Measurements from ENCODE around the gene KCNE3.

The KCNE3 gene, protein sequence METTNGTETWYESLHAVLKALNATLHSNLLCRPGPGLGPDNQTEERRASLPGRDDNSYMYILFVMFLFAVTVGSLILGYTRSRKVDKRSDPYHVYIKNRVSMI

DNA sequence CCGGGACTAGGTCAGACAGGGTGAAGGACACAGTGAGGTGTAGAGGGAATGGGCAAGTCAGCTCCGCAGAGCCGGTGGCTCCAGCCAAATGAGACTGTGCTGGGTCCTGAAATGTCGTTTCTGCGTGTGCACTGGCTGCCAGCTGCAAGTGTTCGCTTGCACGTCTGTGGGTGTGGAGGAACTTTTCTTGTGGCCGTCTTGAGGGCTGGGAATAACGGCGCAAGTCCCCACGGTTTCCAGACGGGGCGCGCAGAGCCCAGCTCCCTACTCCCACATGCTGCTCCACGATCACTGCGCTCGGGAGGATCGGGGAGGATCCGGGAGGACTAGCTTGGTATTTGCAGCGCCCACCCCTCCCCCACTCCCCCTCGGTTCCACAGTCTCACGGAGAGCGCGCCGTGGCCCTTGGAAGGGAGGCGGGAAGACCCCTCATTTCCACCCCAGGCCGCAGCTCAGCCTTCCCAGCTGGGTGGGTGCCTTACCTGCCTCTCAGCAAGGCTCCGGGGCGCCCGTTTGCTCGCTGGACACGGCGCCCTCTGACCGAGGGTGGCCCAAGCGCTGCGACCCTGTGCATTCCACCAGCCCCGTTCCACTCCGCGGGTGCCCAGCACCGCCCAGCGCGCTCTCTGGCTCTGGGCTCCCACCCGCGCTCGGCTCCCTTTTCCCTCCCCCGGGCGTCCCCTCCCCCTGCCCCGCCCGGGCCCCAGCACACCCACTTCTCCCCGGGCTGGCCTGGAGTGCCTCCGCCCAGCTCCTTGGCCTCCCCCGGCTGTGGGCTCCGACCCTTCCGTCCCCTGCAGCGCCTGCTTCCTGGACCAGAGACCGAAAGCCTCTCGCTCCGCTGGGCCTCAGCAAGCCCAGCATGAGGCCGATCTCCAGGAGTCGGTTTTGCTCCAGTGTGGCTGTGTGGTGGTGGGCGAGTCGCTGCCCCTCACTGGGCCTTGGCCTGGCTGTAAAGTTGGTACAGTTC, at the start of gene KCNE3:
KCNE3 (minus strand) TSS at position 634 of the 970 bp plus-strand sequence. CDS start 9,986 bp downstream, outside the sequence.
- no peak for DNase-seq

DNA sequence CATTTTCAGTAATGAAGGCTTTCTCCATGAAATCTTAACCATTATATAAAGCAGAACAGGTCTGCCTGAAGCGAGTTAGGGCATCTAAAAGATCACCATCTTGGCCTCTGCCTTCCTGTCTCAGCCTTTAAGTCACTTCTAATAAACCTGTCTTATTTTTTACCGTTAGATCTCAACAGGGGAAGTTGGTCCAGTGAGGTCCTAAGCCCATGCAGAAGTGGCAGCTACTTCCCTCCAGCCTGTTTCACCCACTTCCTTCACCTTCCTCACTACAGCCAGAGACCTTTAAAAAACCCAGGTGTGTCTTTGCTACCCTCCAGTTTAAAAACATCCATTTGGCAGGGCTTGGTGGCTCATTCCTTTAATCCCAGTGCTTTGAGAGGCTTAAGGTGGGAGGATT, 40.2 kb upstream of the KCNE3 start:
- DNase-seq = no peak

DNA sequence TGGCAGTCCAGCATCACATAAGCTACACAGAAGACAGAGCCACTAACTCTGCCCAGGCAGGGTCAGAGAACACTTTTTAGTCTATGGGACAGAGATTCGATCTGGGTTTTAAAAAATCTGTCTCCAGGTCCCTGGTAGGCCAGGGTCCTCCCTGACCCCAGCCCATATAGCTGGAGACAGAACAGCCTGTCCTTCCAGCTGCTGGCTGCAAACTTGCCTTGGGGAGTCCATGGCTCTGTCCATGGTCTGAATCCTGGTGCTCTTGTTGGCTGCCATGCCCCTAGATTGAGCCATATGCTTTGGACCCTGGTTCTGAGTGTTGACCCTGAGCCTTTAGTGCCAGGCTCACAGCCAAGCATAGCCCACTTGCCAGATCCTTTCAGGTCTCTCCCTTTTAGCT, 39.5 kb upstream of the KCNE3 start:
- no peak for DNase-seq

DNA sequence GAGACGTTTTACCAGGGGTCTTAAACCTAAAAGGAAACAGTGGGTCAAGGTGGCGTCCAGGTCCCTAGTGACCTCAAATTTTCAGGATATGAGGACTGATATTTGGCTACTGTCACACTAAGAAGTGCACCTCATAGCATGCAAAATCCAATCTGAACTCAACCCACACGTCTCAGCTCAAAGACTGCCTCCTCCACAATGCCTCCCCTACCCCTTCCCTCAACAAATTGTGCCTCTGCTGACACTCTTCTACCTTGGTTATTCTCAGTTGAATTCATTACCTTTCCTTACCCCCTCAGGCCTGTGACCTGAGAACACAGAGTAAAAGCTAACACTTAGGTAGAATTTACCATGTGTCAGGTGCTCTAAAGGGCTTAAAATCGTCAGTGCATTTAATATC, 38.6 kb upstream of the KCNE3 start:
- no peak for DNase-seq

DNA sequence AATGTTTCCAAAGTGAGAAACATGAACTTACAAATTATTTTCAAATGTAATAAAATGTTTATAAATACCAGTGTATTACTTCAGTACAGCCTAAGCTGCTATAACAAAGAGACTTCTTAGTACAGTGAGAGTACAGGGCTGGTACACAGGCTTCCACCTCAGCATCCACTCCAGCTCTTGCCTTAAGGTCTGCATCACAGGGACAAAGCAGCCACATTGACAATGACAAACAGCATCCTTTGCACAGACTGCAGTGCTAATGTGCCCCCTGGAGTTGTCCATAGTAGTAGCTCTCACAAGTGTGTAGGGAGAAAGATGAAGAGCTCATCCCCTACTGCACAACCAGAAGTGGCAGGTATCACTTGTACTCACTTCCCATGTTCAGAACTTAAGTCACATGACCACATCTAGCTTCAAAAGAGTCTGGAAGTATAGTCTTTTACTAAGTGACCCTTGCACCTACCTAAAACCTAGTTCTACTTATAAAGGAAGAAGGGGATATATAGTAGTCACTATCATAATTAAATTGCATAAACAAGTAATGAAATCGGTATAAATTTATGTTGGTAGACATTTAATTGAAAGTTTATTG, 36.8 kb upstream of the KCNE3 start:
- DNase-seq = no peak

DNA sequence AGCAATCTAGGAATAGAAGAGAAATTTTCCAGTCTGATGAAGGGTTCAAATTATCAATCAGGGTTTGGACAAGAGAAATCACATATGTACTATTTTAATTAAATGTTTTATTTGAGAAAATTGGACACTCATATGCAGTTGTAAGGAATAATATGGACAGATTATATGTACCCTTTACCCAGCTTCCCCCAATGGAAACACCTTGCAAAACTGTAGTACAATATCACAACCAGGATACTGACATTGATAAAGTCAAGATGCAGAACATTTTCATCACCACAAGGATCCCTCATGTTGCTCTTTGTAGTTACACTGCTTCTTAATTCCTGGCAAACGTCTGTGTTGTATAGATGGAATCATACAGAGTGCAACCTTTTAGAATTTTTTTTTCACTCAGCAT, 27.6 kb upstream of the KCNE3 start:
- DNase-seq = no peak

DNA sequence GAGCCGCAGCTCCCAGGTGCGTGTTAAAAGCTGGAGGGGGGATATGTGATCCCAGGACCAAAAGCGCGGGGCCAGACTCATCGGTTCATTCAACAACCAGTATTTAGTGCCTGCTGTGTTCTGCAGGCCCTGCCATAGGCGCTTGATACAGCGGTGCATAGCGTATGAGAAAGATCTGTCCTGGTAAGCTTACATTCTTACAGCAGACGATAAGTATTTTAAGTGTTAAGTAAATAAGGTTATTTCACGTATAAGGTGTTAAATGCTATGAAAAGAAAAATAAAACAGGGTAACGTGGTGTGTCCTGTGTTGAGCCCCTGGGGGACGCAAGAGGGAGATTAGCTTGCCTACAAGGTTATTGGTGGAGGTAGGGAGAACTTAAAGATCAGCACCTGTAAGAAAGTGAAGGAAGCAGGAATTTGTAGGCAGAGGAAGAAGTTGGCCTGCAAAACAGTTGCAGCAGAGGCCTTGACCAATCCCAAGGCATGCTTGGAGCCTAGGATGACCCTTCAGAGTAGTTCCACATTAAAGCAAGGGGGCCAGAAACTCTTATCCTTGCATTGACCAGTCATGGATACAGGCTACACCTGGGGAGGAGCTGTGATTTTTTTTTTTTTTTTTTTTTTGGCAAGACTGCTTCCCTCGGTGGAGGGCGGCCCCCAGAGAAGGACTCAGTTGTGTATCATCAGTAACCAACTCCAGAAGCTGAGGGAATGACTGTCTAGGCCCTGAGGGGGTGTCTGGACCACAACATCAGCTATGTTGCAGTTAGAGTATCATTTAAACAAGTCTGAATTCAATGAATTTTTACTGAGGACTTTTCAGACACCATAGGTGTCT, 26.7 kb upstream of the KCNE3 start:
- DNase-seq = peak; percentile 75

DNA sequence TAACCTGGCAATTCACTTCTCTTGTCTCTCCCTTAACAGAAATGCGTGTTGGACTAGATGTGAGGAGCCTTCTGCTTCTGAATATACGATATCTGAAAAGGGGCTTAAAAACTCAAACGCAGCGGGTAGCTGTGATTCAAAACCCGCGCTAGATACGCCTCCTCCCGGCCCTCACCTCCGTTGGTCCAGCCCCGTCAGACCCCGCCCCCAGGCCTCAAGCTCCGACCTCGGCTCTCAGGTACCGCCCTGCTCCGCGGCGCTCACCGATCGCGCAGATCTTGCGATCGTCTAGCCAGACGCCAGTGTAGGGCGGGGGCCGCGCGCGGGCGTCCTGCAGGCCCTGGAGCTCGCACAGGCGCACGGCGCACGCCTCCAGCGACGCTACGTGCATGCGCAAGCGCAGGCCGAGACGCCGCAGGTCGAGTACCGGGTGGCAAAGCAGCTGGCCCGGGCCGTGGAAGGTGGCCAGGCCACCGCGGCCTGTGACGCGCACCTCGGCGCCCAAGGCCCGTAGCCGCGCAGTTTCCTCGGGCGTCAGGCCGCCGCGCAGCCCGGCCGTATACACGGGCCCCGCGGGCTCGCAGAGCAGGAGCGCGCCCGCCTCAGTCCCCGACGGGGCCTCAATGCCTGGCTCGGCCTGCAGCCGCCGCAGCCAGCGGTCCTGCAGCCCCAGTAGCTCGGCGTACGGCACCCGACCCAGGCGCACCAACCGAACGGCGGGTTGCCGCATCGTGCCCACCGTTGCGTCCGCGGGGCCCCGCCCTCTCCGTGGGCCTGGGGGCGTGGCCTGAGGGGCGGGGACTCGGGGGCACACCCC, 25.8 kb upstream of the KCNE3 start, which contains the start of gene LIPT2:
LIPT2 (minus strand) TSS at position 751 of the 817 bp plus-strand sequence; CDS start at position 730, 21 bp downstream.
- peak; percentile 94 for DNase-seq

DNA sequence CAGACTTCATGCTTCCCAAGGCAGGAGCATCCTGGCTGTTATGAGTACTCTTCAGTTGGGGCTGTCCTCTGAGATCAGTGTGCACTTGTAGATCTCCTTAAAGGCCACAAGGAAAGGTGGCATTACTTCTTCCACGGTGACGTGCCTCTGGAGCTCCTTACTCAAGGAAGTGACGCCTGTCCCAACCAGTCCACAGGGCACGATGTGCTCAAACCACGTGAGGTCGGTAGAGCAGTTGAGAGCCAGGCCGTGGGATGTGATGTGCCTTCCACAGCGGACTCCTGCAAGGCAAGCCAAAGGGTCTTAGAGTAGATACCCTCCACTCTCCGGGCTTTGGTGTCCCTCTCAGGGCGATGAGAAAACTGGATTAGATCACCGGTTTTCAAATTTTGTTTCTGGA, 24.7 kb upstream of the KCNE3 start:
- no peak for DNase-seq

DNA sequence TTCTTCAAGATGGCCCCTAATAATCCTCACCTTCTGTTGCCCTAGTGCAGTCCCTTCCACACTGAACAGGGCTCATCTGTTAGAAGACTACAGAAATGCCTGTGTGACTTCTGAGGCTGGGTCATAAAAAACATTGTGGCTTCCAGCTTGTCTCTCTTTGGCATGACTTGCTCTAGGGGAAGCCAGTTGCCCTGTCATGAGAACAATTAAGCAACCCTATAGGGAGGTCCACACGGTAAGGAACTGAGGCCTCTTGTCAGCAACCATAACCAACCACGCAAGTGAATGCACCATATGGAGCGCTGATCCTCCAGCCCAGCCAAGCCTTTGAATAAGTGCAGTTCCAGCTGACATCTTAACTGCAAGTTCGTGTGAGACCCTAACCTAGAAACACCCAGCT, 23.6 kb upstream of the KCNE3 start:
- no peak for DNase-seq

DNA sequence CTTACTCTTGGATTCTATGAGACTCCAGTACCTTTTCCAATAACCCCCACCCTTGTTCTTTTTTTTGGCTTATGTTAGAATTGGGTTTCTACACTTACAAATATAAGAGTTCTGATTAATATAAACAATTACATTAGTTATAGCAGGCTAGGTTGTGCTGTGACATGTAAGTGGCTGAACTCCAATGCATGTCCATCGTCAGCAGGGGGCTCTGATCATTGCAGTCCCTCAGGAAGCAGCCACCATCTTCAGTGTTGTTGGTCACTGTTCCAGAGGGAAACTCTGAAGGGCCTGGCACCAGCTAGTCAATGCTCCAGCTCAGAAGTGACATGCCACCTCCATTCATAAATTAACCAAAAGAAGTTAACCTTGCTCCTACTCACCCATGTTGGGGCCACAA, 20.5 kb upstream of the KCNE3 start:
- no peak for DNase-seq

DNA sequence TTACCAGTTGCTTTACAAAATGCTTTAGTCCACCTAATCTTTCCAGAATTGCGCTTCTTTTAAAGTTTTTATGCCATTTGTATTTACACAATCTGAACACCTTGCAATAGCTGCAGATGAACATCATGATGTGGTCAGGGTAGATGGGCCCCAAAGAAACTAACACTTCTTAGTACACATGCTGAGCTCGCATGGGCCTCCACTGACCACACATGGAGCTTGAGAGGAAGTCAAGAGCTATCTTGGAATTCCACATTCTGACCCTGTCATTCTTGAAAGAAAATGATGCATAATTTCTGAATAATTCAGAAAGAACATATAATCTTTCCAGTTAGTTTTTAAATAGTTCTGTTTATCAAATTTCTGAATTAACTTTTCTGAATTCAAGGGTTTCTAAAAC, 18.5 kb upstream of the KCNE3 start:
- DNase-seq = no peak

DNA sequence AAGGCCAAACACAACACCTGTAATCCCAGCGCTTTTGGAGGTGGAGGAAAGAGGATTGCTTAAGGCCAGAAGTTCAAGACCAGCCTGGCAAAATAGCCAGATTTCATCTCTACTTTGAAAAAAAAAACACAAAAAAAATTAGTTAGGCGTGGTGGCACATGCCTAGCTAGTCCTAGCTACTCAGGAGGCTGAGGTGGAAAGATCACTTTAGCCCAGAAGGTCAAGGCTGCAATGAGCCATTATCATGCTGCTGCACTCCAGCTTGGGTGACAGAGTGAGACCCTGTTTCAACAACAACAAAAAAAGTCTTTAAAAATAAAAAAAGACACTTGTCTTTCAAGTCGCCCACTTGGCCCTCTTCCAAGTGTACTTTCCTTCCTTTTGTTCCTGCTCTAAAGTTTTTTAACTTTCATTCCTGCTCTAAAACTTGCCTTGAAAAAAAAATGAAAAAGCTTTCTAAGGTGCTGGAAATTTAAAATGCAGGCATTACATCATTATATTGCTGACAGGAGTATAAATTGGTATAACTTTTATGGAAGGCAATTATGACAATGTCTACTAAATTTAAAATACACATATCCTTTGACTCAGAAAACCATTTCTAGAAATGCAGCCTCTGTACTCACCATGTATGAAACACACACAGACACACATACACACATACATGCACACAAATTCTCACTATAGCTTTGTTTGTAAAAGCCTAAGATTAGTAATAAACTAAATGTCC, 13.5 kb upstream of the KCNE3 start:
- no peak for DNase-seq

DNA sequence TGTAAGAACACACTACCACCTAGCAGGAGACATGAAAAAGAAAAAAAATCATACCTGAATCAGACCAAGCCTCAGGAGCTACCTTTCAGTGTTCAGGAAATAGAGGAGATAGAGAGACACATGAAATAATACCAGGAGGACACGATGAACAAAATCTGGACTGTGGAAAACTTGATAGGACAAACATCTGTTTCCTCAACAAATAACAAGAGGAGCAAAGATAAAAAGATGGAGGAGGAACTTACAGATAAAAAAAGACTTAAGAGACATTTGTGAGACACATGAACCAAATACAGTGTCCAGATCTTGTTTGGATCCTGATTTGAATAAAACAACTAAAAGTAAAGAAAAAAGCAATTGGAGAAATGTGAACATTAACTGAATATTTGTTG, 12.4 kb upstream of the KCNE3 start:
- DNase-seq = no peak

DNA sequence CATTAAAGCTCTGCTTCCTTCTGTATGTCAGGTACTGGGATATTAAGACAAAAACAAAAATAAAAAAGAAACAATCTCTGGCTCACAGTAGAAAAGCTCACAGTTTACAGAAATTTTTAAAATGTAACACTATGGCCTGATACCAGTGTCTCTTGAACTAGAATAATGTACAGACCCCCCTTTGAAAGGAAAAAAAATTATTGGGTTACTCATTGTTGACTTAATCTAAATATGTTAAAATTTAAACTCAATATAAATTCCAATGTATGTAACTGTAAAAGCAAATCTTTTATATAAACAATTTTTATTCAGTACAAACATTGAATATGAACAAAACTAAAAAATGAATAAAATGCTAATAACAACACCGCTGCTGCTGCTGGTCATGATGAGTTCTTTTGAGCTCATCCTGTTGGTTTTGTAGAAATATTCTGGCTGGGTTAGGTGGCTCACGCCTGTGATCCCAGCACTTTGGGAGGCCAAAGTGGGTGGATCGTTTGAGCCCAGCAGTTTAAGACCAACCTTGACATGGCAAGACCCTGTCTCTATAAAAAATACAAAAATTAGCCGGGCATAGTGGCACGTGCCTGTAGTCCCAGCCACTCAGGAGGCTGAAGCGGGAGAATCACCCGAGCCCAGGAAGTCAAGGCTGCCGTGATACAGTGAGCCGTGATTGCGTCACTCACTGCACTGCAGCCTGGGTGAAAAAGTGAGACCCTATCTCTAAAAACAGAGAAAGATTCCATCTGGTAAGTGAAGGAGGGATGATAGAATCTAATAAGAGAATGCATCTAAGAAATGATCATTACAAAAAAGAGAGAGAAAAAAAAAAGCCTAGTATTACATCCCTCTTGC, 11.8 kb upstream of the KCNE3 start:
- no peak for DNase-seq

DNA sequence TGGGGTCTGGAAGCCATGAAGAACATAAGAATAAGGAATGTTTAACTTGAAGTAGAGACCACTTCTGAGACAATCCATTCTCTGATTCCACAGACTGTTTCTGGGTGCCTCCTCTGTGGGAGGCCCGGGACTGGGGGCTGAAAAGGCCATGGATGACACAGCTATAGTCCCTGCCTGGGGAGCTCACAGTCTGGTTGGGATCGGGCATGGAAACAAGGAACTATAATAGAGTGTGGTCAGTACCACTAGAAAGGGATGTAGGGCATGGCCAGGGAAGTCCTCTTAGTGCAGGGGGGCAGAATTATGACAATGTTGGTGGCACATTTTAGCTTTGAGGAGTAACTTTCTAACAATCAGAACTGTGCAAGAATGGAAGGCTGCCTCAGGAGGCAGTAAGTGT, 9.2 kb upstream of the KCNE3 start:
- no peak for DNase-seq

DNA sequence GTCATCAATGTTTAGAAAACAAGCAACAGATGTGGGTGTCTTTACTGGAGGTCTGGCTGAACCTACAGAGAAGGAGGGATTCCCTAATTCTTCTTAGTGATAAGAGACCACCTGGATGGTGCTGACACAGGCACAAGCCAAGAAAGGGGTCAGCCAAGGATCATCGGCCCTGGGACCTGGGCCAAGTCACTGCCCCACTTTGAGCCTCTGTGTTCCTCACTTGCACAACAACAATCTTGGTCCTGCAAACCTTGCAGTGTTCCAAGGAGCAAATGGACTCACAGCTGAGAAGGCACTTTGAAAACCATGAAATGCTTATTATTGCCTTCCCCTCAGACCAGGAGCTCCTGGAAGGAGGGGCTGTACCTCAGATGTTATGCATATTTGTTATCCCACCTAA, 7.0 kb upstream of the KCNE3 start:
- DNase-seq = no peak

DNA sequence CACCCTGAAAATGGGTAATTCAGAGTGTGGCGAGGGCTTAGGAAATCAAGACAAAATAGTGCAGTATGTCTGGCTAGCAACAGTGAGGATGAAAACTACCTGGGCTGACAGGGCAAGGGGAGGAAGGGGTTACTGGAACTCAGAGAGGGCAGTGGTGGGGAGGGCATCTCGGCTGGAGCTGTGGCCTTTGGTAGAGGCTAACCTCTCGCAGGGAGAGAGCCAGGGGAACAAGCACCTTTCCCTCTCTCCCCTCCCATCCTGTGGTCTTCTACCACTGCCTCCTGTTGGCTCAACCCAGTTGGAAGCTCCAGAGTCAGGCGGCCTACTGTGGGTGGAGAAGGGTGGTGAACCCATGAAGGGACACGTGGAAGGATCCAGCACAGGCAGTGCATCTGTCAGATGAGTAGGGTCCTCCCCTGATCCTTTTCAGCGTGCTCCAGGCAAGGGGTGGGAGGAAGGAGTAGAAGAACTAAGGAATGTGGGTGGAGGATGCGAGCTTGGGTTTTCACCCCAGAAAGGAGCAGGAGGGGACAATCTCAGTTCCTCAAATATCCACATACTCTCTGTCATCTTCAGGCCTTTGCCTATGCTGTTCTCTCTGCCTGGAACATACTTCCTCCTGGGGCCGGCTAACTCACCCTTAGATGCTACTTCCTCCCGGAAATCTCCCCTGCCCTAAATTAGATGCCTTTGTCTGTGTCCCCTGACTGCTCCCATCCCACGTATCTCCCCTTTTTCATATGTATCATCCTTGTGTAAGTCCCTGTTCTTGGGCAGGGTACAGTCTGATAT, 6.2 kb upstream of the KCNE3 start:
- DNase-seq = no peak

DNA sequence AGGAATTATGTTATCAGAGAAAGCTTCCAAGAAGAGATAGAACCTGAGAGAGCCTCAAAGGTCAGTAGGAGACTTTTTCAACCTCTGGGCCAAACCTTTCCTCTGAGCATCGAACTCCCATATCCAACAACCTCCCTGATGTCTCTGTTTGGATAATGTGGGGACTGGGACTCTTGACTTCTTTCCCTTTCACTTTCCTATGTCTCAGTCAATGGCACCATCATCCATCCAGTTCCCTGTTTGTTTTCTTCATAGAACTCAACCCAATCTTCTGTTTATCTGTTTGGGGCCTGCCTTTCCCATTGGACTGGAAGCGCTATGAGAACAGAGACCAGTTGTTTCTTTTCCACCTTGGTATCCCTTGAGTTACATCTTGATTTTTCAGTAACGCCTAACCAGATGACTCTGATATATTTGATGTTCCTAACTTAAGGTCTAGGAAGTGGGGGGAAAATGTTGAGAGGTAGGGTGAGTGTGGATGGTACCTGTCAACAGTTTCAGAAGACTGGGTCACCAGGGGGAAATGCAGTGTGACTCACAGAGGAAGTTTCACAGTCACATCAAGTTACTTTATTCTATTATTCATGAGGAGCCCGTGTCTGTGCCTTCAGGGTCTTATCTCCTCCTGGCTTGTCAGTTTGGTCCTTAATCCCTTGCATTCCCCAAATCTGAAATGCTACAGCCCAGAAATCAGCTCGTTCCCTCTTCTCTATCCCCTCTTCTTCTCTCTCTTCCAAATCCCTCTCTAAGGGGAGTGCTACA, 4.5 kb upstream of the KCNE3 start:
- no peak for DNase-seq

Measured in NCI-H2227 treated with DMSO at 0.1 percent for 48 hours (cell line).